ACC112 (cell line): ENCODE measurements around the gene EMILIN1.

Experiments used
- H2AFZ ChIP-seq: fragments of 200-600 bp; sonication (generic); one replicate; pipeline ENCODE4 v1.6.0; 2017; ENCODE audit warnings: antibody characterized with exemption, low read length; ENCODE audit not compliant: unreplicated experiment
- H3K27ac ChIP-seq: fragments of 200-600 bp; sonication (generic); 2 replicates; pipeline ENCODE4 v1.5.1; 2014; ENCODE audit warnings: low read depth, mild to moderate bottlenecking, antibody characterized with exemption, low read length, moderate library complexity
- H3K27me3 ChIP-seq: fragments of 200-600 bp; sonication (generic); 2 replicates; pipeline ENCODE4 v1.6.1; 2014; ENCODE audit warnings: mild to moderate bottlenecking, antibody characterized with exemption, low read length, moderate library complexity, mixed read lengths; ENCODE audit not compliant: insufficient read depth
- H3K36me3 ChIP-seq: fragments of 200-600 bp; sonication (generic); 2 replicates; pipeline ENCODE4 v1.6.1; 2016; ENCODE audit warnings: mild to moderate bottlenecking, antibody characterized with exemption, low read length, moderate library complexity, mixed read lengths; ENCODE audit not compliant: insufficient read depth
- H3K4me1 ChIP-seq: fragments of 200-600 bp; sonication (generic); one replicate; pipeline ENCODE4 v1.6.1; 2016; ENCODE audit warnings: low read length, mixed read lengths; ENCODE audit not compliant: insufficient read depth, unreplicated experiment, control insufficient read depth
- H3K4me3 ChIP-seq: fragments of 200-600 bp; sonication (generic); 2 replicates; pipeline ENCODE4 v1.5.1; 2014; ENCODE audit warnings: mild to moderate bottlenecking, low read depth, low read length
- H3K79me2 ChIP-seq: fragments of 200-600 bp; sonication (generic); one replicate; pipeline ENCODE4 v1.6.0; 2016; ENCODE audit warnings: low read length; ENCODE audit not compliant: control insufficient read depth, unreplicated experiment, insufficient read depth

The EMILIN1 gene

GRCh38 chr2:27095427-27095744 lies 17.0 kb downstream of the EMILIN1 start:
- no peak overlapping the region for H3K4me3 ChIP-seq
- H3K79me2 ChIP-seq, result no peaks in the 10 kb centered on the region
- H3K4me1 ChIP-seq, result peaks cover 7% of the 10 kb centered on the region
- H3K36me3 ChIP-seq, result no peaks in the 10 kb centered on the region
- no peak overlapping the region for H2AFZ ChIP-seq
- H3K27me3 ChIP-seq, result no peaks in the 10 kb centered on the region
- no peak overlapping the region for H3K27ac ChIP-seq

- Histone ChIP-seq H3K27me3 (no peaks in the 10 kb centered on the region), H3K27ac (no peak overlapping the region), H2AFZ (peak overlapping the region; percentile 80), H3K4me1 (peaks cover 7% of the 10 kb centered on the region), H3K4me3 (peak overlapping the region; percentile 41; the same call in 1 of the 2 replicates), H3K79me2 (no peaks in the 10 kb centered on the region), H3K36me3 (no peaks in the 10 kb centered on the region)
Observed at GRCh38 chr2:27095745-27096651, 17.6 kb downstream of the EMILIN1 start.

- no peak overlapping the region for H2AFZ ChIP-seq
Observed at GRCh38 chr2:27096748-27097297, 18.4 kb downstream of the EMILIN1 start.

GRCh38 chr2:27097341-27097740 lies 18.9 kb downstream of the EMILIN1 start:
- H3K79me2 ChIP-seq, result no peaks in the 10 kb centered on the region
- H2AFZ ChIP-seq, result no peak overlapping the region
- H3K27me3 ChIP-seq, result no peaks in the 10 kb centered on the region
- H3K4me3 ChIP-seq, result no peak overlapping the region
- no peaks in the 10 kb centered on the region for H3K36me3 ChIP-seq
- H3K27ac ChIP-seq, result no peak overlapping the region
- peaks cover 7% of the 10 kb centered on the region for H3K4me1 ChIP-seq

More at GRCh38 chr2:27096748-27097297, 18.4 kb downstream of the EMILIN1 start:
- Histone ChIP-seq H3K27ac (no peak overlapping the region), H3K4me1 (peaks cover 7% of the 10 kb centered on the region), H3K36me3 (no peaks in the 10 kb centered on the region), H3K27me3 (no peaks in the 10 kb centered on the region), H3K4me3 (no peak overlapping the region), H3K79me2 (no peaks in the 10 kb centered on the region)

GRCh38 chr2:27099334-27099955 lies 21.0 kb downstream of the EMILIN1 start:
- Histone ChIP-seq H3K27me3 (no peaks in the 10 kb centered on the region), H3K4me1 (peaks cover 7% of the 10 kb centered on the region), H3K27ac (no peak overlapping the region), H3K36me3 (no peaks in the 10 kb centered on the region), H3K4me3 (no peak overlapping the region), H2AFZ (no peak overlapping the region), H3K79me2 (no peaks in the 10 kb centered on the region)

- no peak overlapping the region for H3K4me3 ChIP-seq
- peaks cover 7% of the 10 kb centered on the region for H3K4me1 ChIP-seq
- no peak overlapping the region for H2AFZ ChIP-seq
- no peak overlapping the region for H3K27ac ChIP-seq
- H3K27me3 ChIP-seq, result no peaks in the 10 kb centered on the region
- H3K79me2 ChIP-seq, result no peaks in the 10 kb centered on the region
- no peaks in the 10 kb centered on the region for H3K36me3 ChIP-seq
Observed at GRCh38 chr2:27100036-27100435, 21.6 kb downstream of the EMILIN1 start.

- no peaks in the 10 kb centered on the region for H3K4me1 ChIP-seq
- no peaks in the 10 kb centered on the region for H3K79me2 ChIP-seq
- no peak overlapping the region for H2AFZ ChIP-seq
- no peaks in the 10 kb centered on the region for H3K27me3 ChIP-seq
- H3K36me3 ChIP-seq, result no peaks in the 10 kb centered on the region
- no peak overlapping the region for H3K27ac ChIP-seq
- no peak overlapping the region for H3K4me3 ChIP-seq
Observed at GRCh38 chr2:27102329-27102728, 23.9 kb downstream of the EMILIN1 start.

GRCh38 chr2:27105981-27106380 lies 27.6 kb downstream of the EMILIN1 start:
- Histone ChIP-seq H3K27me3 (no peaks in the 10 kb centered on the region), H3K4me3 (no peak overlapping the region), H2AFZ (no peak overlapping the region), H3K4me1 (no peaks in the 10 kb centered on the region), H3K36me3 (no peaks in the 10 kb centered on the region), H3K27ac (no peak overlapping the region), H3K79me2 (no peaks in the 10 kb centered on the region)

- Histone ChIP-seq H3K79me2 (no peaks in the 10 kb centered on the region), H3K4me3 (no peak overlapping the region), H3K27me3 (no peaks in the 10 kb centered on the region), H2AFZ (no peak overlapping the region), H3K36me3 (no peaks in the 10 kb centered on the region), H3K27ac (no peak overlapping the region), H3K4me1 (no peaks in the 10 kb centered on the region)
Observed at GRCh38 chr2:27108221-27108620, 29.8 kb downstream of the EMILIN1 start.

- Histone ChIP-seq H3K27ac (no peak overlapping the region), H3K36me3 (no peaks in the 10 kb centered on the region), H3K4me3 (no peak overlapping the region), H3K4me1 (no peaks in the 10 kb centered on the region), H3K79me2 (no peaks in the 10 kb centered on the region), H2AFZ (no peak overlapping the region), H3K27me3 (no peaks in the 10 kb centered on the region)
Observed at GRCh38 chr2:27109083-27109482, 30.7 kb downstream of the EMILIN1 start.
